Measurements from ENCODE around the gene LTV1.

- TF ChIP-seq CTCF (IDR thresholded peaks at IDR 0.05; ENCODE audit: poor library complexity) = no peak
- no peak for TF ChIP-seq EZH2phosphoT487 (IDR thresholded peaks at IDR 0.05; ENCODE audit: low read depth, severe bottlenecking, unreplicated experiment)
Measured at GRCh38 chr6:143804835-143805239, 38.3 kb upstream of the LTV1 start.
